Activated naive CD8-positive, alpha-beta T cell treated with anti-CD3 and anti-CD28 coated beads, Interleukin-2, amount 10 ng/mL, durations not matched to agents 7 days and 5 days (primary cell): ENCODE measurements around the gene SYNE3. TPM values are rescaled to one million over a fixed set of nuclear protein-coding genes. Genes with fewer than 3 reads are reported as not detected.
A peak's percentile ranks its signal among the peaks of the same experiment; 100 is the strongest.

Experiments used
- ATAC-seq: fragments of 150-1000 bp; cut with Tn5 transposase; one replicate; pipeline ENCODE4 v1.10.0; 2021; ENCODE audit warnings: low read depth, moderate library complexity
- POLR2A ChIA-PET: fragments of 350-600 bp; sonication (Branson Sonifier 250); formaldehyde crosslinking; loops from one replicate; lab custom pipeline; 2021; ENCODE audit warnings: antibody characterized with exemption; lab: Charles Lee
- DNase-seq: peaks from one replicate; pipeline ENCODE4 v3.0.0; 2021
- H3K27ac Mint-ChIP-seq: one replicate; pipeline ENCODE4 v1.8.0; 2022; ENCODE audit warnings: mild to moderate bottlenecking, mixed read lengths
- H3K27me3 Mint-ChIP-seq: one replicate; pipeline ENCODE4 v1.8.0; 2022; ENCODE audit warnings: mild to moderate bottlenecking, moderate library complexity, mixed read lengths
- H3K36me3 Mint-ChIP-seq: one replicate; pipeline ENCODE4 v1.8.0; 2021; ENCODE audit warnings: mild to moderate bottlenecking, mixed read lengths
- H3K4me1 Mint-ChIP-seq: one replicate; pipeline ENCODE4 v1.8.0; 2021; ENCODE audit warnings: mixed read lengths
- H3K4me3 Mint-ChIP-seq: one replicate; pipeline ENCODE4 v1.8.0; 2022; ENCODE audit warnings: mild to moderate bottlenecking, moderate library complexity, mixed read lengths
- H3K9me3 Mint-ChIP-seq: one replicate; pipeline ENCODE4 v1.8.0; 2021; ENCODE audit warnings: mixed read lengths
- total RNA-seq, 2 experiments: library from RNA; stranded (reverse); gene quantifications; one replicate each; pipeline ENCODE4 v1.2.3, GENCODE V29; 2021

SYNE3 gene
- total RNA-seq, 2 experiments from 2014 or later = 79.0 to 79.1 TPM

- DNase-seq (no peak), ATAC-seq (no peak)
- Mint-ChIP-seq H3K27me3 (no peaks in the 10 kb centered on the region), H3K4me1 (peaks cover 3% of the 10 kb centered on the region), H3K36me3 (peaks cover 7% of the 10 kb centered on the region), H3K4me3 (no peak overlapping the region), H3K27ac (no peak overlapping the region), H3K9me3 (no peaks in the 10 kb centered on the region)
- POLR2A ChIA-PET = no interaction called here
Observed at GRCh38 chr14:95547626-95548327, 31.3 kb upstream of the SYNE3 start.

- ATAC-seq = no peak
- Mint-ChIP-seq H3K27ac (no peak overlapping the region), H3K4me3 (no peak overlapping the region), H3K4me1 (peaks cover 3% of the 10 kb centered on the region), H3K27me3 (no peaks in the 10 kb centered on the region), H3K9me3 (no peaks in the 10 kb centered on the region), H3K36me3 (peaks cover 7% of the 10 kb centered on the region)
- no peak for DNase-seq
- POLR2A ChIA-PET = interaction anchor here (0.6 kb wide), 1 partner anchor 20 kb away, joined by 4 read pairs; no protein-coding TSS in a partner anchor
Observed at GRCh38 chr14:95547272-95547625, 30.8 kb upstream of the SYNE3 start.

GRCh38 chr14:95545515-95546168, 29.2 kb upstream of the SYNE3 start:
- Mint-ChIP-seq H3K36me3 (peaks cover 7% of the 10 kb centered on the region), H3K4me1 (peaks cover 9% of the 10 kb centered on the region)

GRCh38 chr14:95544588-95544987, 28.1 kb upstream of the SYNE3 start:
- POLR2A ChIA-PET = no interaction called here
- H3K27ac Mint-ChIP-seq = no peak overlapping the region
- no peaks in the 10 kb centered on the region for H3K27me3 Mint-ChIP-seq
- H3K9me3 Mint-ChIP-seq = no peaks in the 10 kb centered on the region
- peaks cover 7% of the 10 kb centered on the region for H3K36me3 Mint-ChIP-seq
- H3K4me3 Mint-ChIP-seq = no peak overlapping the region
- ATAC-seq (no peak), DNase-seq (no peak)
- peaks cover 10% of the 10 kb centered on the region for H3K4me1 Mint-ChIP-seq

More at GRCh38 chr14:95545515-95546168, 29.2 kb upstream of the SYNE3 start:
- H3K27me3 Mint-ChIP-seq = no peaks in the 10 kb centered on the region
- ATAC-seq (no peak), DNase-seq (no peak)
- POLR2A ChIA-PET = no interaction called here
- no peak overlapping the region for H3K4me3 Mint-ChIP-seq
- no peak overlapping the region for H3K27ac Mint-ChIP-seq
- no peaks in the 10 kb centered on the region for H3K9me3 Mint-ChIP-seq

GRCh38 chr14:95543021-95543420, 26.6 kb upstream of the SYNE3 start:
- Mint-ChIP-seq H3K9me3 (no peaks in the 10 kb centered on the region), H3K27me3 (no peaks in the 10 kb centered on the region), H3K27ac (no peak overlapping the region), H3K36me3 (peaks cover 4% of the 10 kb centered on the region), H3K4me1 (peaks cover 15% of the 10 kb centered on the region), H3K4me3 (no peak overlapping the region)
- POLR2A ChIA-PET = interaction anchor here (0.6 kb wide), 1 partner anchor 10 kb away, joined by 4 read pairs; no protein-coding TSS in a partner anchor
- ATAC-seq (no peak), DNase-seq (no peak)

GRCh38 chr14:95541932-95542930, 25.8 kb upstream of the SYNE3 start:
- H3K4me3 Mint-ChIP-seq = no peak overlapping the region
- POLR2A ChIA-PET = interaction anchor here (0.6 kb wide), 1 partner anchor 9 kb away, joined by 4 read pairs; no protein-coding TSS in a partner anchor

GRCh38 chr14:95541346-95541745, 24.9 kb upstream of the SYNE3 start:
- H3K27ac Mint-ChIP-seq = no peak overlapping the region
- ATAC-seq = no peak
- H3K27me3 Mint-ChIP-seq = no peaks in the 10 kb centered on the region
- no peaks in the 10 kb centered on the region for H3K9me3 Mint-ChIP-seq
- no peak for DNase-seq
- peaks cover 22% of the 10 kb centered on the region for H3K4me1 Mint-ChIP-seq
- POLR2A ChIA-PET = no interaction called here
- H3K4me3 Mint-ChIP-seq = no peak overlapping the region
- H3K36me3 Mint-ChIP-seq = peaks cover 4% of the 10 kb centered on the region

More at GRCh38 chr14:95541932-95542930, 25.8 kb upstream of the SYNE3 start:
- ATAC-seq (no peak), DNase-seq (no peak)
- Mint-ChIP-seq H3K27me3 (no peaks in the 10 kb centered on the region), H3K9me3 (no peaks in the 10 kb centered on the region), H3K36me3 (peaks cover 4% of the 10 kb centered on the region), H3K4me1 (peaks cover 18% of the 10 kb centered on the region), H3K27ac (no peak overlapping the region)

- Mint-ChIP-seq H3K36me3 (peaks cover 7% of the 10 kb centered on the region), H3K27ac (no peak overlapping the region), H3K27me3 (no peaks in the 10 kb centered on the region), H3K9me3 (no peaks in the 10 kb centered on the region), H3K4me1 (peaks cover 32% of the 10 kb centered on the region), H3K4me3 (no peak overlapping the region)
- POLR2A ChIA-PET = no interaction called here
- ATAC-seq = no peak
- DNase-seq = no peak
Observed at GRCh38 chr14:95540236-95540855, 23.9 kb upstream of the SYNE3 start.

- Mint-ChIP-seq H3K4me3 (no peak overlapping the region), H3K27ac (no peak overlapping the region), H3K36me3 (peaks cover 3% of the 10 kb centered on the region), H3K9me3 (no peaks in the 10 kb centered on the region), H3K4me1 (peaks cover 32% of the 10 kb centered on the region), H3K27me3 (no peaks in the 10 kb centered on the region)
- POLR2A ChIA-PET = no interaction called here
- no peak for DNase-seq
- no peak for ATAC-seq
Observed at GRCh38 chr14:95538801-95539509, 22.5 kb upstream of the SYNE3 start.

GRCh38 chr14:95537298-95538089, 21.0 kb upstream of the SYNE3 start:
- POLR2A ChIA-PET = interaction anchor here (0.8 kb wide), 1 partner anchor 12 kb away, joined by 3 read pairs; no protein-coding TSS in a partner anchor
- no peaks in the 10 kb centered on the region for H3K27me3 Mint-ChIP-seq
- H3K4me3 Mint-ChIP-seq = peak overlapping the region; percentile 96
- no peaks in the 10 kb centered on the region for H3K9me3 Mint-ChIP-seq
- H3K4me1 Mint-ChIP-seq = peaks cover 34% of the 10 kb centered on the region
- DNase-seq (no peak), ATAC-seq (no peak)
- peaks cover 4% of the 10 kb centered on the region for H3K36me3 Mint-ChIP-seq
- H3K27ac Mint-ChIP-seq = no peak overlapping the region

- POLR2A ChIA-PET = interaction anchor here (0.8 kb wide), 1 partner anchor 11 kb away, joined by 3 read pairs; no protein-coding TSS in a partner anchor
- H3K36me3 Mint-ChIP-seq = peaks cover 9% of the 10 kb centered on the region
- no peaks in the 10 kb centered on the region for H3K9me3 Mint-ChIP-seq
- H3K4me1 Mint-ChIP-seq = peaks cover 38% of the 10 kb centered on the region
- no peak for DNase-seq
- no peak for ATAC-seq
- no peak overlapping the region for H3K27ac Mint-ChIP-seq
- H3K27me3 Mint-ChIP-seq = no peaks in the 10 kb centered on the region
- peak overlapping the region; percentile 96 for H3K4me3 Mint-ChIP-seq
Observed at GRCh38 chr14:95536671-95537070, 20.2 kb upstream of the SYNE3 start.
